MM.1S (cell line): ENCODE measurements around the gene CDH4.

Experiments
- EZH2 ChIP-seq: fragments of 300-600 bp; sonication (generic); optimal IDR thresholded peaks from 2 replicates; pipeline ENCODE3; 2017; ENCODE audit warnings: low read depth, mild to moderate bottlenecking, antibody characterized with exemption, low read length, mixed read lengths
- EZH2phosphoT487 ChIP-seq: fragments of 300-600 bp; sonication (generic); IDR thresholded peaks from 2 replicates; pipeline ENCODE4 v1.6.1; 2018; ENCODE audit warnings: antibody characterized with exemption, low read length
- TF ChIP-seq, protein P1 (sequence below): fragments of 300-600 bp; sonication (generic); IDR thresholded peaks from 2 replicates; pipeline ENCODE4 v1.5.1; 2016; ENCODE audit warnings: antibody characterized with exemption, low read length, mixed read lengths

DNA sequence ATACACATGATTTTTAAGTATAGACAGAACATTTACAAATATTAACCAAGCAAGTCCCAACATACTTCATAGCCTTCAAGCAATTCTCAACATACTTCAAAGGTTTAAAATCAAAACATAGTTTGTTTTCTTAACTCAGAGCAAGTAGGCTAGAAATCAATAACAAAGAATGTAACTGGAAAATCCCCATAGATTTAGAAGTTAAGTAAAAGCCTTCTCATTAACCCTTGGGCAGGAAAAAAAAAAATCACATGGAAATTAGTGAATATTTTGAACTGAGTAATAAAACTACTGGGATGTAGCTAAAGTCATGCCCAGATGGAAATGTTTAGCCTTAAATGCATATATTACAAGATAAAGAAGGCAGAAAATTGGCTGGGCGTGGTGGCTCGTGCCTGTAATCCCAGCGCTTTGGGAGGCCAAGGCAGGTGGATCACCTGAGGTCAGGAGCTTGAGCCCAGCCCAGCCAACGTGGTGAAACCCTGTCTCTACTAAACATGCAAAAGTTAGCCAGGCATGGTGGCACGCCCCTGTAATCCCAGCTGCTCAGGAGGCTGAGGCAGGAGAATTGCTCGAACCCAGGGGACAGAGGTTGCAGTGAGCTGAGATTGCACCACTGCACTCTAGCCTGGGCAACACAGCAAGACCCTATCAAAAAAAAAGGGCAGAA, 497.5 kb downstream of the CDH4 start:
- TF ChIP-seq EZH2phosphoT487 = no peak
- TF ChIP-seq, protein P1, sequence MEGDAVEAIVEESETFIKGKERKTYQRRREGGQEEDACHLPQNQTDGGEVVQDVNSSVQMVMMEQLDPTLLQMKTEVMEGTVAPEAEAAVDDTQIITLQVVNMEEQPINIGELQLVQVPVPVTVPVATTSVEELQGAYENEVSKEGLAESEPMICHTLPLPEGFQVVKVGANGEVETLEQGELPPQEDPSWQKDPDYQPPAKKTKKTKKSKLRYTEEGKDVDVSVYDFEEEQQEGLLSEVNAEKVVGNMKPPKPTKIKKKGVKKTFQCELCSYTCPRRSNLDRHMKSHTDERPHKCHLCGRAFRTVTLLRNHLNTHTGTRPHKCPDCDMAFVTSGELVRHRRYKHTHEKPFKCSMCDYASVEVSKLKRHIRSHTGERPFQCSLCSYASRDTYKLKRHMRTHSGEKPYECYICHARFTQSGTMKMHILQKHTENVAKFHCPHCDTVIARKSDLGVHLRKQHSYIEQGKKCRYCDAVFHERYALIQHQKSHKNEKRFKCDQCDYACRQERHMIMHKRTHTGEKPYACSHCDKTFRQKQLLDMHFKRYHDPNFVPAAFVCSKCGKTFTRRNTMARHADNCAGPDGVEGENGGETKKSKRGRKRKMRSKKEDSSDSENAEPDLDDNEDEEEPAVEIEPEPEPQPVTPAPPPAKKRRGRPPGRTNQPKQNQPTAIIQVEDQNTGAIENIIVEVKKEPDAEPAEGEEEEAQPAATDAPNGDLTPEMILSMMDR = no peak
- TF ChIP-seq EZH2 = no peak
